ENCODE measurements around the gene ALOXE3.

Gene ALOXE3

DNA sequence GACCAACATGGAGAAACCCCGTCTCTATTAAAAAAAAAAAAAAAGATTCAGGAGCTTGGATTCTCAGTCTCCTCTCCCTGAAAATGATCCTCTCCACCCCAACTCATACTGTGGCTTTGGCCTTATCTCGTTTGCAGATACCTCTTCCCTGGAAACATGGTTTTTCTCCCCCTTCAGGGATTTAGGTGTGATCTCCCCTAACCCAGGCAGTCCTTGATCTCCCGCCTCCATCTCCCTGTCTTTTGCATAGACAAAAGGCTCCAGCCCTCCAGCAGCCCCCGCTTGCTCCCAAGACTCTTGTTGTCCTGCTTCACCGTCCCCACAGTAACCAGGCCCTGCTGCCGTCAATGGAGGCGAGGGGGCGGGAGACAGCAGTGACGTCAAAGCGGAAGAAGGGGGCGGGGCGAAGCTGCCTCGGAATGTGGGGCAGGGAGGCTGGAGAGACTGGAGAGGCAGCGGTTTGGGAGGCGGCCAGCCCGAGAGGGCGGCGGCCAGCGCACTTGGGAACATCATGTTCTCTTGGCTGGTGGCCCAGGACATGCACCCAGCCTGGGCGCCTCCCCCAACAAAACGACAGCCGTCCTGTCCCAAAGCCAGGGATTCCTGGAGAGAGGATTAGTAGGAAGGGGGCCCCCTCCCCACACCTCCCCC lies 35.8 kb upstream of the ALOXE3 start:
- DNase-seq, result peak; percentile 80

DNA sequence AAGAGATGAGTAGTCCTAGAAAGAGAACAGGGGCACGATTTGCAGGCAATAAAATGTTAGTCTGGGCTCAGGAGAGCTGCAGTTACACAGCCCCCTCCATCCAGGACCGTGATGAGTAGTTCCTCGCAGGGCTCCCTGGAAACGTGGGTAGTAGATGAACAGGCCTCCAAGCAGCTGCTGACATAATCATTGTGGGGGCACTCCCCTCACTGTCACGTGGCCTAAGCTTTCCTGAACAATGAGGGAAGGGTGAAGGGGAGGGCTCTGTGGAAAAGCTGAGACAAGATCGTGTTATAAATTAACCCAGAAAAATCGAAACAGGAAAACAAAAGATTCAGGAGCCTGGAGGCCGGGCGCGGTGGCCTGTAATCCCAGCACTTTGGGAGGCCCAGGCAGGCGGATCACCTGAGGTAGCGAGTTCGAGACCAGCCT lies 35.2 kb upstream of the ALOXE3 start:
- DNase-seq, result peak; percentile 65

DNA sequence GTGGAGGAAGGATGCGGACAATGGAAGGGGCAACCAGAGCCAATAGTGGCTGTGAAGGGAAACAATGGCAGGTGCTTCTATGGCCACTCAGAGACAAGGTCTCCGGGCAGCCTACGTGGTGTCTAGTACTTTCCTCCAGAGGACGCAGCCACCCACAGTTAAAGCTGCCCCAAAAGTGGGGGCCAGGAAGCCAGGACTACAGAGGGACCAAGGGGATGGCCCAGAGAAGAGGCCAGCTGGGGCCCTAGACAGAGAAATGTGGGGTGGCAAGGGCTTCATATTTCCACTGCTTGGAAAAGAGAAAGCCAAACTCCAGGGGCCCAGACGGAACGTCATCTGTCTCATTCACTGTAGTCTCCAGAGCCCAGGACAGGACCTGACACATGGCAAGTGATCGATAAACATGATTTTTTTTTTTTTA lies 34.7 kb upstream of the ALOXE3 start:
- no peak for DNase-seq

DNA sequence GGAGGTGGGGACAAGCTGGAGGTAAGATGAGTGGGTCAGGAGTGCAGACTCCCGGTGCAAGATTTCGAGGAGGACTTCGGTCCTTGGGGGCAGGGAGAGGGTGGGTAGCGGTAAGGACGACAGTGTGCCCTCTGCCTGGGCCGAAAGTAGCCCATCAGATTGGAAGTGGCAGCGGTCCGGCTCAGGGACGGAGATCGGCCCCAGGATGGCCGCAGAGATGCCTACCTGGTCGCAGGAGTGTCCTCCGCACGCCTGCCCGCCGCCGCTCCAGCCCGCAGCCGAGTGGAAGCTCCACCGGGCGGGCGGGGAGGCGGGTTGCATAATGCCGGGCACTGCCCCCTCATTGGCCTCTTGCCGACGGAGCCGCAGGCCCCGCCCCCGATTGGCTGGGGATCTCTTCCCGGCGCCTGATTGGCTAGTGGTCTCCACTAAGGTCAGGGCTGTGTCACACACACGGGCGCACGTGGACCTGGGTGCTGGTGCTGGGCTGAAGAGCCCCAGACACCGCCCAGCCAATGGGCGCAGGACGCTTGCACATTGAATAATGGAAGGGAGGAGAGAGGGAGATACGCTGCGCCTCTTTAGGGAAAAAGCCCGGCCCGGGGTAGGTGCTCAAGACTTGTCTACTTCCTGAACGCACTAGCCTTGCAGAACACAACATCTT lies 33.9 kb upstream of the ALOXE3 start, which contains the start of gene PER1:
Gene PER1 (minus strand): TSS at position 293 of the 664 bp plus-strand sequence. CDS start 1,698 bp downstream, outside the sequence.
- peak; percentile 87 for DNase-seq

DNA sequence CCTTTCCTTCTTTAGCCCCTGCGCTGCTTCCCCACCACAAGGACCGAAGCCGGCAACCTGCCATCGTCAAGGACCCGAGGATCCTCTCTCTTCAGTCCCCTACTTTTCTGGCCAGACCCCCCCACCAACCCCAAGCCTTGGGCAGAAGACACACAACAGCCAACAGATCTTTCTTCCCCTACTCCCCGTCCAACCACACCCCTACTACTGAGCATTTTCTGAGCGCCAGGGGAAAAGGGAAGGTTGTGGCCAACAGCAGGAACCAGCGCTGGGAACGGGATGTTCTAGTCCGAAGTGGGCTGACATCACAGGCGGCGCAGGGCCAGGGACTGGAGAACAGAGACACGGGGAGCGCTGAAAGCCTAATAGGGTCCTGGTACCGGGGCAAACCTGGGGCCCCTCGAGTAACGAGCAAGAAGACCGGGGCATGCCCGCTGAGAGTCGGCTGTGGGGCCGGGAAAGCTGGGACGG lies 33.4 kb upstream of the ALOXE3 start:
- no peak for DNase-seq

DNA sequence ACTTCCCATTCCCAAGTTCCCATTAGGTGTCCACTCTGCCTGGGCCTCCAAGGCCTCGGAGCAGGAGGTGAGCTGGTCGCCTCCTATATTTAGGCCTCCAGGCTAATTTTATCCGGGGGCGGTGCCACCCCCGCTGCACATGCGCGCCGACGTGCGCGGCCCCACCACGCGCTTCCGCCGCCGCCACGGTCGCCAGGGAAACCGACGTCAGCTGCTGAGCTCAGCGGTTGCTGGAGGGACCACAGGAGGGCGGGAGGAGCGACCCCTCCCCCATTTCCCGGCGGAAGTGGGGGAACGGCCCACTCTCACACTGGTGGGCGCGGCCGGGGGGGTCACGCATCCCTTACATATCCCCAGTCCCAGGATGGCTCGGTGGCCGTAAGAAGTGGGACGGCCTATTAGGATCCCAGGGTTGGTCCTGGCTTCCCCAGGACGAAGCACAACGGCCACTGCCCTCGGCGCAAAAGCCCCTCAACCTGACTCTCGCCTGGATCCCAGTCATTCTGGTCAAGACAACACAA lies 32.9 kb upstream of the ALOXE3 start:
- DNase-seq, result peak; percentile 88

DNA sequence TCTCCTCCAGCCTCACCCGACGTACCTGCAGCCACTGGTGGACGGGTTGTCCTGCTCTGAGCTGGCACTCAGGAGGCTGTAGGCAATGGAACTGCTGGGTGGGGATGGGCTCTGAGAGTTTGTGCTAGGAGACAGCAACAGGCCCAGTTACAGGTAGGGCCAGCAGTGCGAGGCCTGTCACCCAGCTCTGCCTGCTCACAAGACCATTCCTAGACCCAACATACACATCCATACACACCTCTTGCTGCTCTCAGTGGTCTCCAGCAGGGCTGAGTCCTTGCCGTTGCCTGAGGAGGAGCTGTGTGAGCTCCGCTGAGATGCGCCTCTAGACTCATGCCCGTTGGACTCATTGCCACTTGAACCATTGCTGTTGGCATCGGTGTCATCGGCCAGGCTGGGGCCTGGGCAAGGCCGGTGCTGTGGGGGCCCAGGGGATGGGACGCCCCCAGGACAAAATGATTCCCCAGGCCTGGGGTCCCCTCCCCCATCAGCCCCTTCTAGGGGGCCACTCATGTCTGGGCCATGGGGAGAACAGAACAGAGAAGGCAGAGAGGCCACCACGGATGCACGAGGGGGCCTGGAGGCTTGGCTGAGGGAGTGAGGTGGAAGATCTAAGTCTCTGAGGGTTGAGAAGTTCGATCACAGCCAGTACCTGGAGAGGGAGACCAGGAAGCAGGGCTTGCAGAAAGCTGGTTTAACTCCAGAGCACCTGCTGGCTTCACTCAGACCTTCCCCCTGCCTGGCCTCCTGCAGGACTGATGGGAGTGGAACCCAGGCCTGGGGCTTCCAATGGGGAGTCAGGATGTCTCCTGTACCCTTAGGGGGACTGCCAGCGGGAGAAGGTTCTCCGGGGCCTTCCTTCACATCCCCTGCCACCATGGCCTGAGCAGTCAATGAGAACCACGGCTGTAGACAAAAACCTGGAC lies 32.1 kb upstream of the ALOXE3 start:
- DNase-seq, result no peak

DNA sequence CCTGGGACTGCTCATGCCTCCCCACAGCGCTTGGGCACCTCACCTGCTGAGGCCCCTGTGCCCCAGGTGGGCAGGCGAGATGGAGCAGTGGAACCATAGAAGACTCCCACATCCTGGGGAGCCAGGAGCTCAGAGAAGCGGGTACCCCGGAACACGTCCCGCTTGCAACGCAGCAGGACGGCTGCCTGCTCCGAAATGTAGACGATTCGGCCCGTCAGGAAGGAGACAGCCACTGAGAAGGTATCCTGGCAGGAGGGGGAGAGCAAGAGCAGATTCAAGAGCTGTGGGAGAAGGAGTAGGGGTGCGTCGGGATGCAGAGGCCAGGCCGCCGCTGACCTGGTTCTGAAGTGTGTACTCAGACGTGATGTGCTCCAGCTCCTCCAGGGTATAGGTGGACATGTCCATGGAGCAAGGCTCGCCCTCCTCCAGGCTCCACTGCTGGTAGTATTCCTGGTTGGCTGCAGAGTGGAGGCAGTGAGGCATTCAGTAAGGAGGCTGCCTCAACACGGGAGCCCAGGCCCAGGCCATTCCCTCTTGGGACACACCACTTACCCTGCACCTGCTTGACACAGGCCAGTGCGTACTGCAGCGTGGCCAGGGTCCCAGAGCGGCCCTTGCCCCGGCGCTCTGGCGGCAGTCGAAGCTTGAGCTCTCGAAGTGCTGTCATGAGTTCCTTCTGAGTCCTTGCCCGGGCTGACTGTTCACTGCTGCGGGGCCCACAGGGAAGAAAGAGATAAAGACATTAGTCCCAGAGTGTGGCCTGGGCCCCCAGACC lies 31.3 kb upstream of the ALOXE3 start:
- no peak for DNase-seq

DNA sequence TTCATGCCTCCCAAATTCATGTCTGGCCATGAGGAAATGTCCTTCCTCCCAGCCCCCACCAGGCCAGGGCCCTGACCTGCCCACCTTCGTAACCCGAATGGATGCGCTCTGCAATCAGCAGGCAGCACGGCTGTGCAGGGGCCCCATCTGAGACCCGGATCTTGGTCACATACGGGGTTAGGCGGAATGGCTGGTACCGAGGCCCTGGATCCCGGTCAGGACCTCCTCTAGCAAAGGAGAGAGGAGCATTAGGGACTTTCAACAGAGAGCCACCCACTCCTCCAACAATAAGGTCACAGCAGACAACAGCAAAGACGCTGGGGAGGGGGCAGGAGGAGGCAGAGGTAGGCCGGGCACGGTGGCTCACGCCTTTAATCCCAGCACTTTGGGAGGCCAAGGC lies 30.2 kb upstream of the ALOXE3 start:
- DNase-seq, result no peak

DNA sequence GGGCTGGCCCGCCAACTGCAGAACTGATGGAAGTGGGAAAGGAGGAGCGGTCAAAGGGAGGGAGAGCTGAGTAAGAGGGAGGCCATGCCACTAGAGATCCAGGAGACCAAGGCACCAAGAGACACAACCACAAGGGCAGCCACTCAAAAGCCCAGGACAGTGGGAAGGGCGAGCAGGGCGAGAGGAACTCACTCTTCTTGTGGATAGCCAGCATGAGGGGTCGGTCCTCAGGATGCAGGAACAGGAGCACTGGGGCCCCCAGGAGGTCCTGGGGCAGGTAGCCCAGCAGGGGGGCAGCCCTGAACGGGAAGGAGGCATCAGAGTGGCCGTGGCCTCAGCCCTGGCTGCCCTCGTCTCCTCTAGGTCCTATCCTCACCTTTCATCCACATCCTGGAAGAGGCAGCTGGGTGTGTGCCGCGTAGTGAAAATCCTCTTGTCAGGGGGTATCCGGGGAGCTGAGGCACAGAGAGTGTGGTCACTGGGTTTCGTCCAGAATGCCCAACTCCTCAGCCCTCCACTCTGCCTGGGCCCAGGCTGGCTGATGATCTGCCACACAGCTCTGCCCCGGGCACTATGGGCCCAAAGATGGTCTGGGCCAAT lies 29.6 kb upstream of the ALOXE3 start:
- no peak for DNase-seq

DNA sequence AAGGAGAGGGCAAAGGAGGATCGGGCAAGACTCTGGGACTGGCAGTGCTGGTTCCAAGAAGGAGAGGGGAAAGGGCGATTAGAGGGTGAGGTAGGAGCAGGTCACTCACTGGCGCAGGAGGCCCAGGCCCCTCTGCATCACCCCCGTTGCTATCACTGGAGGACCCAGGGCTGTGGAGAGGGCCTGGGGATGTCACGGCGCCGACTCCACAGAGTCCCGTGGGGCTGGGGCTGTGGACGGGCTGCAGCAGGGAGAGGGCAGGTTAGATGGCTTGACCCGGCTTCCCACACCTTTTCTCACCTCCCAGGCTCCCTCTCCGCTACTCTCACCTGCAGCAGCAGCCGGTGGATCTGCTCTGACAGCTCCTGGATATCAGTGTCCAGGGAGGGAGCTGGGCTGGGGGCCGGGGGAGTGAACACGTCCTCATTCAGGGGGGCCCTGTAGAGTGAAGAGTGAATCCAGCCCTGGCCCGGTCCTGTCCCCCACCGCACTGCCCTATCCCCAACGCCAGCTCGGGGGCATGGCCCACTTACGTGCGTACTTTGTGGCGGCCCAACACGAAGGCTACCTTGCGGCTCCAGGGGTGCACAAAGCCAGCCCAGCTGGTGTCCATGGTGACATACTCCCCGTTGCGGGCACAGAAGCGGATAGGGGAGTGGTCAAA lies 29.0 kb upstream of the ALOXE3 start:
- no peak for DNase-seq

DNA sequence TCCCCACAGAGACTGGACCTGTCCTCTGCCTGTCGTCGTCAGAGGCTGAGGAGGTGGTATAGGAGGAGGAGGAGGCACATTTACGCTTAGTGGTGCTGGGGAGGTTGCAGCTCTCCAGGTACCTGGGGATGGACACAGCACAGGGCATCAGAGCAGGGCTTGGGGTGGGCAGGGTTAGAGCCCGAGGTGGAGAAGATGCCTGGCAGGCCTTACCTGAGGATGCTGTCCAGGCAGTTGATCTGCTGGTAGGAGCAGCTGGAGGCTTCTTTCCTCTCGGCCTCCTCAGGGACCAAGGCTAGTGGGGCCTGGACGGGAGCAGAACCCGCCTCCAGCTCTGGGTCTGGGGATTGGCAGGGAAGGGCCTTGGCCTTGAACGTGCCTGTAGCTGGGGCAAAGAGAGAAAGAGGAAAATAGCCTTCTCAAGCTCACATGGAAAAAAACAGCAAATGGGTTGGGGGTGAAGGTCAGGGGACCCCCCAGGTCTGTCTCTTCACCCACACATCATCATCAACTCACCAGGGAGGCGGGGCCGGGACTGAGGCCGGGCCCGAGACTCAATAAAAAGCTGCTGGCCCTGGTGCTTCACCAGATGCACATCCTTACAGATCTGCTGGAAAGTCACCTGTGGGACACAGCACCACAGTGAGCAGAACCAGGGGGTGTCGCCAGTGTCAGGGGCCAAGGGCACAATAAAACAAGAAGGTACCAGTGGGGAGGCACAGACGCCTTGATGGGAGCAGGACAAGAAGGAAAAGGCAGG lies 28.2 kb upstream of the ALOXE3 start:
- DNase-seq, result no peak

DNA sequence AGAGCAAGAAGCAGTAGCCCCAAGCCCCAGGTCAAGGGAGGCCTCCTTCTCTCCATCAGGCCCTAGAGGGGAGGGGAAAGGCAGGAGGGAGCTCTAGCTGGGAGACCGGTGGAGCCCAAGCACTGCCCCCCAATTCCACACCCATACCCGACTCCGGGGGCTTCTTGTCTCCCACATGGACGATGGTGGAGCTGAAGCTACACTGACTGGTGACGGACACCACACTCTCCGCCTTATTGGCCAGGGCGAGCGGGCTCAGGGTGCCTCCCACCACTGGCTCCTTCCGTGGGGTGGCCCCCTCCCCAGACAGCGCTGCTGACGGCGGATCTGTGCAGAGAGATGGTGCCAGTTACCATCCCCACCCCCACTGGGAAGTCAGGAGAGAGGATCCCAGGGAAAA lies 27.5 kb upstream of the ALOXE3 start:
- no peak for DNase-seq

DNA sequence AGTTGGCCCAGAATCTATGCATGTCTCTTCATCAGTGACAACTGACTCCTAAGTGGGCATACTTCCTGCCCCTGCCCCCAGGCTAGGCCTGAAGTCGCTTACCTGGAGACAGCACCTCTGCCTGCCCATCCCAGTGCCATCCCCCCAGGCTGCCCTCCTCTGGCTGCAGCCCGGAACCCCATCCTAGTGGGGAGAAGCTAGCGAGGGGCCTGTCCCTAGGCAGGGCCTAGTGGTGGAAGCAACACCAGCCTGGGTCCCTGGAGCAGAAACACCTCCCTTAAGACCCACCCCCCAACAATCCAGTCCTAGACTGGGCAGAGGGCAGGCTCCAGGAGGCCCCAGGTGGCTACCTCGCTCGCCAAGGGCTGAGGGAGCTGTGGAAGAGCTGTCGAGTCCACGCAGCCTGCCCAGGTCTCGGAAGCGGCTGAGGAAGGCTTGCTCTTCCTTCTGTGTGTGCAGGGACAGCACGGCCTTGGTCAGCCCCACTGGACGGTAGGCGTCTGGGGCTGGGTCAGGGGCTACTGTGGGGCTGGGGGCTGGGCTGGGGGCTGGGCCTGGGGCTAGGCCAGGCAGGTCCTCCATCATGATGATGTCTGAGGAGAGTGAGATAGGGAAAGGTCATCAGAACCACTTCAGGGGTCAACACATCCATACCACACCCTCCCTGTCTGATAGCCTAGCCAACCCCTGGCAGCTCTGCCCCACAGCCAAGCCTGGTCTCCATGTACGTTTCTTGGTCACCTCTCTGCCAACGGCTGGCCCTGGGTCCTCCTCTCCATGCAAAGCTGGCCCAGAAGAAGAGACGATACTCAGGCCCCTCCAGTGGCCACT lies 26.3 kb upstream of the ALOXE3 start:
- no peak for DNase-seq

DNA sequence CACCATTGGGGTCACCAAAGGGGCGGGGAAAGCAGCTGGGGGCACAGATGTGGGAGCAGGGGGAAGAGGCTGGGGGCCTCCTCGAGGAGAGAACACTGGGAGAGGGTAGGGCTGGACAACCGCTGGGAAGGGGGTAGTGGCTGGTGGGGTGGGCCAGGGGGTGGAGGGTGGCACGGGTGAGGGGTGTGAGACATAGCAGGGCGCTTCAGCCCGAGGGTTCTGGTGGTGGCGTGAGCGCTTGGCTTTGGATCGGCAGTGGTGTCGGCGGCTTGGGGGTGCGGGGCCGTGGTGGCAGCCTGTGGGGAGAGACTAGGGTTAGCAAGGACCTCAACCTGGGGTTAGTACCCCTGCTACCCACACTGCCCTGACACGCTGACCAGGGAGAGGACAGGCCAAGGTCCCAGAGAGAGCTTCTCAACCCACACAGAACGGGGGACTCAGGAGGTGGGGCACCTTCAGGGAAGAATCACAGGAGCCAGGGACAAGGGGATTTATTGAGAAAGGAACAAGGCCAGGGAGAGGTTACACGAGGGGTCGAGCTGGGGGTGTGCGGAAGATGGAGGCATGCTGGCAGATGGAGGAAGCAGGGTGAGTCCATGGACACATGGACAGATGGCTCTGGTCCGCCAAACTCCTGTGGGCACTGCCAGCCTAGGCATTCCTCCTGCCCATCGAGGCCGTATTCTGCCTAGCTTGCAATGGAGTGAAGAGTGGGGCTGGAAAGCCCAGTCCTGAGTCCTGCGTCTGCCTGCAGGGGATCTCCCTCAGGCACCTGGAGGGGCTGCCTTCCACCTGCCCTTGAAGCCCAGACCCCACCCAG lies 25.5 kb upstream of the ALOXE3 start:
- no peak for DNase-seq

DNA sequence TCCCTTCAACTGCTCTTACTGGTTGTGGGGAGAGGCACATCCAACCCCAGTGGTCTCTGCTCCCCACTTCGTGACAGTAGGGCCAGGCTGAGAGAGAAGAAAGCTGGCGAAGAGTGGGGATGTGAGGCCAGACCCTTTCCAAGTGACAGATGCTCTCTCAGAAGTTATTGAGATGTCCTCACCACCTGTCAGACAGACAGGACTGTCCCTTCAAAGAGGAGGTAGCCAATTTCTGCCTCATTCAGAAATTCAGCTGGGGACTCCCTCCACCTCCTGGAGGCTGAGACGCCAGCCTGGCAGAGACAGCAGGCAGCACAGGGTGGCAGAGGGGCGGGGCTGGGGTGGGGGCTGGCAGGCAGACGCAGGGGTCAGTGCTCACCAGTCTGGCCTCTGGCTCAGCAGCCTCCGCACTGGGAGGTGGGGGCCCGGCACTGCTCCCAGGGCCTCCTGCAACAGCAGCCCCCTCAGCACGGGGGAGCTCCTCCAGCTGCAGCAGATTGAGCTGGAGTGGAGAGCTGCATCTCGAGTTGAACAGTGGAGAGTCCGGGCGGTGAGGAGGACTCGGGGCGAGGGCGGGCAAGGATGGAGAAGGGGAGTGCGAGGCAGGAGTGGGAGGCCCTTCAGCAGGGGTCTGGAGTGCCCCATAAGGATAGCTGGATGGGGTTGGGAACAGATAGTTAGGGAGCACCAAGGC lies 24.7 kb upstream of the ALOXE3 start:
- DNase-seq, result no peak

DNA sequence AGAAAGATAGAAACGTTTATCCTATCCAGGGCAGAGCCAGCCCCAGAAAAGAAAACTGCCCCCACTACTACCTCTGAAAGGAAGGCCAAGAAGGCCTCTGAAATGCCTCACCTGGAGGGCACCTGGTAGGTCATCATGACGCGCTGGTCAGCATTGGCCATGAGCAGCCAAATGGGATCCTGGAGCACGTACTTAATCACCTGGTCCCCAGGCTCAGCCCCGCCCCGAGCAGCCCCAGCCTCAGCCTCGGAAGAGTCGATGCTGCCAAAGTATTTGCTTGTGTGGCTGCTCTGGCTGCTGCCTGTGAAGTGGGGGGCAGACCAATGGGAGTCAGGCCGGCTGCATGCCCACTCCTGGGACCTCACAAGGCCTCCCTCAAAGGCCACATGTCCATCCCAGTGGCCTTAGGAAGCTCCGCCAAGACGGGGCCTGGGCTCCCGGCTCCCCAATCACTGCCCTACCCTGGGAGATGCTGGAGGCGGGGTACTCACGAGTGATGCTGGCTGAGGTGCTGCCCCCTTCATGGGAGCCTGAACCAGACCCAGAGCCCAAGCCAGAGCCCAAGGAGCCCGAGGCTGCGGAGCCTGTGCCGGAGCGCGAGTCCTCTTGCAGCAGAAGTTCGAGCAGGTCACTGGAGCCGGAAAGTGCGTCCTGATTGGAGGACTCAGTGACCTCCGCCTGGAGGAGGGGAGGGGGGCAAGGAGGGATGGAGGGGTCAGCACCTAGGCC lies 24.0 kb upstream of the ALOXE3 start:
- no peak for DNase-seq
